ENCODE measurements around the gene LBH.

DNA sequence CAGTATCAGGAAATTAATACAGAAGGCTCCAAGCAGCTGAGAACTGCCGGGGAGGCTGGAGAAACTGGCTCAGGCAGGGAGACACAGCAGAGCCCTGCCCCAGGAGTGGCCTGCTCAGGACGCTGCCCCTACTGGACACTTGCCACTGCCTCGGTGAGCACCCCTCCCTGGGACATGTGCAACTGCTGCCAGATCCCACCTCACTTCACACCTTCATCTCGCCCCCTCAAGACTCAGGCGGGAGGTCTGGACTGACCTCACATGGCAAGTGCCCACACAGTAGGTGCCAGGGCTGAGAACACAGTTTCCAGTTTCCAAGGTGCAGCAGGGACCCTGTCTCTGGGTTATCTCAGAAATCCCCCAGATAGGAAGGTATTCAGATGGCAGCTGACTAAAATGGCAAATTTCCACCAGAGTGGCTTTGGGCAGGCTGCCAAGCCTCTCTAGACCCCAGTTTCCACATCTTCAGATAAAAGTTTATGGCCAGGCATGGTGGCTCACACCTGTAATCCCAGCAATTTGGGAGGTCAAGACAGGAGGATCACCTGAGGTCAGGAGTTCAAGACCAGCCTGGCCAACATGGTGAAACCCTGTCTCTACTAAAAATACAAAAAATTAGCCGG is 33.7 kb upstream of the LBH start:
- TF ChIP-seq, protein P1, sequence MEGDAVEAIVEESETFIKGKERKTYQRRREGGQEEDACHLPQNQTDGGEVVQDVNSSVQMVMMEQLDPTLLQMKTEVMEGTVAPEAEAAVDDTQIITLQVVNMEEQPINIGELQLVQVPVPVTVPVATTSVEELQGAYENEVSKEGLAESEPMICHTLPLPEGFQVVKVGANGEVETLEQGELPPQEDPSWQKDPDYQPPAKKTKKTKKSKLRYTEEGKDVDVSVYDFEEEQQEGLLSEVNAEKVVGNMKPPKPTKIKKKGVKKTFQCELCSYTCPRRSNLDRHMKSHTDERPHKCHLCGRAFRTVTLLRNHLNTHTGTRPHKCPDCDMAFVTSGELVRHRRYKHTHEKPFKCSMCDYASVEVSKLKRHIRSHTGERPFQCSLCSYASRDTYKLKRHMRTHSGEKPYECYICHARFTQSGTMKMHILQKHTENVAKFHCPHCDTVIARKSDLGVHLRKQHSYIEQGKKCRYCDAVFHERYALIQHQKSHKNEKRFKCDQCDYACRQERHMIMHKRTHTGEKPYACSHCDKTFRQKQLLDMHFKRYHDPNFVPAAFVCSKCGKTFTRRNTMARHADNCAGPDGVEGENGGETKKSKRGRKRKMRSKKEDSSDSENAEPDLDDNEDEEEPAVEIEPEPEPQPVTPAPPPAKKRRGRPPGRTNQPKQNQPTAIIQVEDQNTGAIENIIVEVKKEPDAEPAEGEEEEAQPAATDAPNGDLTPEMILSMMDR (IDR thresholded peaks at IDR 0.05) = no peak
- no peak for TF ChIP-seq POLR2A (IDR thresholded peaks at IDR 0.05)
